Breast epithelium (tissue), 4 donors: ENCODE measurements around the gene C16orf87. TPM values are rescaled to one million over a fixed set of nuclear protein-coding genes. Genes with fewer than 3 reads are reported as not detected.

Experiments
- DNase-seq, 2 donors: peaks; one replicate each; pipeline ENCODE4 v3.0.0-alpha.2; 2019; ENCODE audit warnings: low spot score in 2 of 2
- H3K27ac ChIP-seq, 2 donors: fragments of 200-600 bp; sonication (generic) in 1 of 2; one replicate each; pipeline ENCODE4 v1.5.1; 2016 to 2019; ENCODE audit warnings: mild to moderate bottlenecking in 1 of 2
- H3K27me3 ChIP-seq, 2 donors: fragments of 200-600 bp; sonication (generic) in 1 of 2; one replicate each; pipeline versions ENCODE4 v1.5.1 to v1.6.0; 2017 to 2019; ENCODE audit warnings: control low read depth in 1 of 2, mild to moderate bottlenecking in 1 of 2
- H3K36me3 ChIP-seq: fragments of 200-600 bp; one replicate; pipeline ENCODE4 v1.5.1; 2019
- H3K4me1 ChIP-seq, 2 donors: fragments of 200-600 bp; sonication (generic); one replicate each; pipeline ENCODE4 v1.5.1; 2016 to 2019; ENCODE audit warnings: control low read depth in 1 of 2
- H3K4me3 ChIP-seq, 3 donors: fragments of 200-600 bp; sonication (generic); 1 replicate in 2 of 3; 2 replicates in 1 of 3; pipeline ENCODE4 v1.5.1; 2016 to 2019; ENCODE audit warnings: mild to moderate bottlenecking in 3 of 3, moderate library complexity in 2 of 3
- H3K9me3 ChIP-seq, 2 donors: fragments of 200-600 bp; sonication (generic) in 1 of 2; one replicate each; pipeline ENCODE4 v1.5.1; 2016 to 2019; ENCODE audit warnings: control low read depth in 1 of 2
- POLR2A ChIP-seq: fragments of 450-650 bp; IDR thresholded peaks from one replicate; pipeline ENCODE4 v1.6.1; 2016; ENCODE audit warnings: antibody characterized with exemption, mild to moderate bottlenecking, moderate library complexity
- POLR2AphosphoS5 ChIP-seq, 3 donors: sonication (generic); formaldehyde crosslinking; IDR thresholded peaks; one replicate each; pipeline ENCODE4 v1.6.1; 2017; ENCODE audit warnings: antibody characterized with exemption in 3 of 3
- intact Hi-C: fragments of 100-400 bp; cut with DNase I; formaldehyde crosslinking; loops from one replicate; pipeline ENCODE4 v1.15.1; 2023; ENCODE audit warnings: low total_unique reads
- total RNA-seq, 3 donors: library from RNA; depleted of rRNA; stranded (reverse); fragments of >200 nt; gene quantifications; one replicate each; pipeline ENCODE4 v1.1.0, GENCODE V29; 2016
- TF ChIP-seq, protein P1 (sequence below), 3 donors: fragments of 450-650 bp; IDR thresholded peaks; one replicate each; pipeline ENCODE4 v1.5.1; 2016 to 2017; ENCODE audit warnings: antibody characterized with exemption in 3 of 3, mild to moderate bottlenecking in 3 of 3, moderate library complexity in 3 of 3

The C16orf87 gene
- total RNA-seq, 3 donors from 2014 or later, result 3.6 to 7.6 (median 5.9) TPM

DNA sequence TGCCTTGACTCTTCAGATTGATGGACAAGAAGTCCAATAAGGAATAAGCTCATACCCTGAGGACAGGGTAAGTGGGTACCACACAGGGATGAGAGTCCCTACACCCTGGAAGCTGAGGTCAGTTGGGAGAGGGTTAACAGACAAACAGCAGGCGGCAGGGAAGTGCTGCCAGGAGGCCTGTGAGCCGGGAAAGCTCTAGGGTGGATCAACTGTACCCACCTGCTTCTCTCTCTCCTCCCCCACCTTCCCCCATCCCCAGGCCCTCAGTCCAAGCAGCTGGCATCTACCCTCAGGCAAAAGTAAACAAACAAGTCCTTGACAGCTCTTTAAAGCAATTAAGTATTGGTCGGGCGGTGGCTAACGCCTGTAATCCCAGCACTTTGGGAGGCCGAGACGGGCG, 62.2 kb downstream of the C16orf87 start:
- TF ChIP-seq, protein P1, sequence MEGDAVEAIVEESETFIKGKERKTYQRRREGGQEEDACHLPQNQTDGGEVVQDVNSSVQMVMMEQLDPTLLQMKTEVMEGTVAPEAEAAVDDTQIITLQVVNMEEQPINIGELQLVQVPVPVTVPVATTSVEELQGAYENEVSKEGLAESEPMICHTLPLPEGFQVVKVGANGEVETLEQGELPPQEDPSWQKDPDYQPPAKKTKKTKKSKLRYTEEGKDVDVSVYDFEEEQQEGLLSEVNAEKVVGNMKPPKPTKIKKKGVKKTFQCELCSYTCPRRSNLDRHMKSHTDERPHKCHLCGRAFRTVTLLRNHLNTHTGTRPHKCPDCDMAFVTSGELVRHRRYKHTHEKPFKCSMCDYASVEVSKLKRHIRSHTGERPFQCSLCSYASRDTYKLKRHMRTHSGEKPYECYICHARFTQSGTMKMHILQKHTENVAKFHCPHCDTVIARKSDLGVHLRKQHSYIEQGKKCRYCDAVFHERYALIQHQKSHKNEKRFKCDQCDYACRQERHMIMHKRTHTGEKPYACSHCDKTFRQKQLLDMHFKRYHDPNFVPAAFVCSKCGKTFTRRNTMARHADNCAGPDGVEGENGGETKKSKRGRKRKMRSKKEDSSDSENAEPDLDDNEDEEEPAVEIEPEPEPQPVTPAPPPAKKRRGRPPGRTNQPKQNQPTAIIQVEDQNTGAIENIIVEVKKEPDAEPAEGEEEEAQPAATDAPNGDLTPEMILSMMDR (IDR thresholded peaks at IDR 0.05), result no peak
- no peak for TF ChIP-seq POLR2A
- H3K36me3 ChIP-seq, result no peaks in the 10 kb centered on the region
- H3K9me3 ChIP-seq, result no peaks in the 10 kb centered on the region
- H3K27me3 ChIP-seq, result no peaks in the 10 kb centered on the region
- intact Hi-C loops, result no loop called here
- no peak for DNase-seq
- H3K4me1 ChIP-seq, result no peaks in the 10 kb centered on the region
- no peak overlapping the region for H3K4me3 ChIP-seq
- H3K27ac ChIP-seq, result no peak overlapping the region

DNA sequence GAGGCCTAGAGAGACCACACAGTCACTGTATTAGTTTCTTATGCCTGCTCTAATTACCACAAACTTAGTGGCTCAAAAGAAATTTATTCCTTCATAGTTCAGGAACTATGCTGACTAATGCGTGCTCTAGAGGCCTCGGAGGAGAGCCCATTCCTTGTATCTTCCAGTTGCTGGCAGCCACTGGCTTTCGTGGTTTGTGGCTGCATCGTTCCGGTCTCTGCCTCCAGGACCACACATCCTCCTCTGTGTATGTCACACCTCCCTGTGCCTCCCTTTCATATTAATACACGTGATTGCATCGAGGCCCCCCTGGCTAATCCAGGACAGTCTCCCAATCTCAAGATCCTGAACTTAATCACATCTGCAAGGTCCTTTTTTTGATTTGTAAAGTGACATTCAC, 65.9 kb downstream of the C16orf87 start:
- Histone ChIP-seq H3K27ac (no peak overlapping the region), H3K9me3 (no peaks in the 10 kb centered on the region), H3K4me3 (no peak overlapping the region), H3K4me1 (no peaks in the 10 kb centered on the region), H3K36me3 (no peaks in the 10 kb centered on the region), H3K27me3 (no peaks in the 10 kb centered on the region)
- intact Hi-C loops, result no loop called here
- TF ChIP-seq POLR2A, result no peak
- TF ChIP-seq, protein P1 (IDR thresholded peaks at IDR 0.05), result no peak
- DNase-seq, result no peak

DNA sequence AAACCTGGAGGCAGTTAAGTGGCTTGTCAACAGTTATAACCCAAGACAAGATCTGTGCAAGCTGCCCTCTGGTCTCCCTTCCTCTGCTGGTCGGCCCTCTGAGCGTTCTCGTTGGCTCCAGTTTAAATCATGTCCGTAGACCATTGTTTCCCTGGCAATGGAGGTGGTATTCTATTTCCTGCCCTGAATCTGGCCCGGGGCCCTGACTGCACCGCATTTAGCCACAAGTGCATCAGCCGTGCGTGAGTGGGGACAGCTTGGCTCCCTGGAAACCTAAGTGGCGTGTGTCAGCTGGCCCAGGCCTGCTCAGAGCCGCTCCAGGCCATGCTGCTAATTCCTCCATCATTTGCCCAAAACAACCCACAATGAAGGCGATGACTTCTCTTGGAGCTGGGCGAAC, 67.8 kb downstream of the C16orf87 start:
- Histone ChIP-seq H3K4me3 (no peak overlapping the region), H3K27ac (no peak overlapping the region), H3K4me1 (no peaks in the 10 kb centered on the region), H3K9me3 (no peaks in the 10 kb centered on the region), H3K27me3 (peaks cover 0 to 11% of the 10 kb centered on the region in 2 donors), H3K36me3 (no peaks in the 10 kb centered on the region)
- intact Hi-C loops, result no loop called here
- DNase-seq, result no peak
- TF ChIP-seq POLR2AphosphoS5 (IDR thresholded peaks at IDR 0.05) (no peak), POLR2A (no peak)
- TF ChIP-seq, protein P1 (IDR thresholded peaks at IDR 0.05), result no peak

DNA sequence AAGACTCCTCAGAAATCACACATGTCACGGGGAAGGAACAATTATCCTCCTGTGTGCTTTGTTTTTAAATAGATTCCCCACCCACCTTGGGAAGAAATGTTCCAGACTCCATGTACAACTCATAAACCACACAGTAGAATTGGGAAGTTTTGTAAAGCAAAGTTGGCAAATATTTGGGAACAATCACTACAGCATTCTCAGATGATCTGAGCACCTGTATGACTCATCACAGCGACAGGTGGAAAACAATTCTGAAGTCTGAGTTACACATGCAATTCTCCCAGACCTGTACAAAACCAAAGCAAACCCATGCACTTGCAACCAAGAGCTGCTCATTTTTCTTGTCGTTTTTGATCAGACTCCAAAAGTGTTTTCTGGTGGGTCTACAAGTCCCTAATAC, 68.4 kb downstream of the C16orf87 start:
- Histone ChIP-seq H3K36me3 (no peaks in the 10 kb centered on the region), H3K27me3 (peaks cover 0 to 11% of the 10 kb centered on the region in 2 donors), H3K4me1 (no peaks in the 10 kb centered on the region), H3K27ac (no peak overlapping the region), H3K9me3 (no peaks in the 10 kb centered on the region), H3K4me3 (no peak overlapping the region)
- DNase-seq, result no peak
- intact Hi-C loops, result no loop called here
- TF ChIP-seq POLR2A (no peak), POLR2AphosphoS5 (IDR thresholded peaks at IDR 0.05) (no peak)
- TF ChIP-seq, protein P1 (IDR thresholded peaks at IDR 0.05), result no peak

DNA sequence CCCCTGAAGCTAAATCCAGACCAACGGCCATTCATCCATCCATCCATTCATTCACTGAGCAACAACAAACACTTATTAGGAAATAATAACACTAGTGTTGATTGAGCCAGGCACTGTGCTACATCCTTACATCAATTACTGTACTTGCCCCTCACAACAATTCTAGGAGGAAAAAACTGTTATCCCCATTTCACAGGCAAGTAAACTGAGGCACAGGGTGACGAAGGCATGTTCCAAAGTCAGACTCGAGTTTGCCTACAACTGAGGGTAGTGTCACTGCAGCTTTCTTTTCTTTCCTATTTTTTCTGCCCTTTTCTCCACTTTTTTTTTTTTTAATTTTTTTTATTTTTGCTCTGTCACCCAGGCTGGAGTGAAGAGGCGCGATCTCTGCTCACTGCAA, 71.7 kb downstream of the C16orf87 start:
- H3K27me3 ChIP-seq, result peaks cover 0 to 11% of the 10 kb centered on the region in 2 donors
- no peak for TF ChIP-seq POLR2AphosphoS5 (IDR thresholded peaks at IDR 0.05)
- no peak for DNase-seq
- H3K9me3 ChIP-seq, result no peaks in the 10 kb centered on the region
- intact Hi-C loops, result no loop called here
- H3K36me3 ChIP-seq, result no peaks in the 10 kb centered on the region
- no peak overlapping the region for H3K27ac ChIP-seq
- H3K4me1 ChIP-seq, result no peaks in the 10 kb centered on the region
- no peak overlapping the region for H3K4me3 ChIP-seq

DNA sequence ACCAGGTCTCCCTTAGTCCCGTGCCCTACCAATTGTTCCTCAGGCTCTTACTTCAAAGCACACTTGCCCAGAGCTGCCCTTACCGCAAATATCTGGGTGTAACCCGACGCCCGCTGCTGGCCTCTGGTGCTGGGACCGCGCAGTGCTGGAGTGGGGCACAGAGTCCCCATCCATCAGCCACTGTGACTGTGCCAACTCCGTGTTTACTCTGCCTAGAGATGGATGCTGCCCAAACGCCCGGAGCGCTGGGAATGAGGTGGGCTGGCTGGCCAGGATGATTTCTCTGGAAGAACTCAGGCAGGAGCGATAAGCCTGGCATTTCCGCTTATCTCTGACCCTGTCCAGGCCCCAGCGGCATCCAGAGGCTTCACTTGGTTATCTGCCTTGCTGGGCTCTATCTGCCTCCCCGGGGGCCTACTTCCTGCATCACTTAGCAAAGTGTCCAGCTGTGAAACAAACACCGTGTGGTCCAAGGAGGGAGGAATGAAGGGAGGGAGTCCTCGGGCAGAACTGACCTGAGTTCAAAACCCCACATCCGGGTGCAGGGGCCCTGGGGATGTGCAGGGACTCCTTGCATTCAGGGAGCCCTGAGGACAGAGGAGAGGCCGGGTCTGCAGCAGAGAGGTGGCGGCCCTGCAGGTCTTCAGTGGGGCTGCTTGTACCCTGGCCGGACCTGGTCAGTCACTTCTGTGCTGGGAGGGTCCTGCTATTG, 73.5 kb downstream of the C16orf87 start:
- H3K36me3 ChIP-seq, result no peaks in the 10 kb centered on the region
- H3K27ac ChIP-seq, result no peak overlapping the region

More for the DNA sequence above, 73.5 kb downstream of the C16orf87 start:
- intact Hi-C loops, result no loop called here
- peaks cover 0 to 11% of the 10 kb centered on the region in 2 donors for H3K27me3 ChIP-seq
- TF ChIP-seq, protein P1 (IDR thresholded peaks at IDR 0.05), result no peak
- TF ChIP-seq POLR2A, result no peak
- TF ChIP-seq POLR2AphosphoS5 (IDR thresholded peaks at IDR 0.05), result no peak
- DNase-seq, result no peak
- H3K9me3 ChIP-seq, result no peaks in the 10 kb centered on the region
- no peak overlapping the region for H3K4me3 ChIP-seq
- H3K4me1 ChIP-seq, result no peaks in the 10 kb centered on the region
